ENCODE measurements around the gene AOPEP. TPM values are rescaled to one million over a fixed set of nuclear protein-coding genes. Genes with fewer than 3 reads are reported as not detected.
A peak's percentile ranks its signal among the peaks of the same experiment; 100 is the strongest.

The AOPEP gene
- total RNA-seq, 1 experiment from 2014 or later = 36.4 TPM

DNA sequence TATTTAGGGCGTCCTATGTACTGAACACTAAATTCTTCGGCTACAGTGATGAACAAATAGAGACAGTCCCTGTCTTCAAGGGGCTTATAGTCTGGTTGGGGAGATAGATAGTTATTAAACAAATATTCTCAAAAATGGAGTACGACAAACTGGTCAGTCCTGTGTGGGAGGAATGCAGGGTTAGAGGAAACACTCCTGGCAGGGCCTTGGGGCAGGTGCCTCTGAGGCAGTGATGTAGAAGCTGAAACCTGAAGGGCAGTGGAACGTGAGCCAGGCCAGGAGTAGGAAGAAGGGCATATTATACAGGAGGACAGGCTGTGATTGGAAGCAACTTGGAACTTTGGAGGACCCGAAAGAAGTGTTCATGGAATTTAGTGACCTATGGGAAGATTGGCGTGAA, 133.4 kb downstream of the AOPEP start:
- intact Hi-C loops (cut with micrococcal nuclease; ENCODE audit: unreplicated experiment) = no loop called here
- H3K27ac ChIP-seq (ENCODE audit: low read length) = peak overlapping the region; percentile 48; the same call in 1 of the 2 replicates
- ChIA-PET POLR2A (no interaction called here), CTCF (no interaction called here)
- no peak for ATAC-seq
- TF ChIP-seq TCF7L2 (IDR thresholded peaks at IDR 0.05; ENCODE audit: low read depth, low read length) (no peak), POLR2AphosphoS5 (IDR thresholded peaks at IDR 0.05; ENCODE audit: low read depth, low read length) (no peak), SIN3A (IDR thresholded peaks at IDR 0.05; ENCODE audit: borderline replicate concordance, insufficient read depth, low read depth, low read length) (no peak)
- TF ChIP-seq, protein P1, sequence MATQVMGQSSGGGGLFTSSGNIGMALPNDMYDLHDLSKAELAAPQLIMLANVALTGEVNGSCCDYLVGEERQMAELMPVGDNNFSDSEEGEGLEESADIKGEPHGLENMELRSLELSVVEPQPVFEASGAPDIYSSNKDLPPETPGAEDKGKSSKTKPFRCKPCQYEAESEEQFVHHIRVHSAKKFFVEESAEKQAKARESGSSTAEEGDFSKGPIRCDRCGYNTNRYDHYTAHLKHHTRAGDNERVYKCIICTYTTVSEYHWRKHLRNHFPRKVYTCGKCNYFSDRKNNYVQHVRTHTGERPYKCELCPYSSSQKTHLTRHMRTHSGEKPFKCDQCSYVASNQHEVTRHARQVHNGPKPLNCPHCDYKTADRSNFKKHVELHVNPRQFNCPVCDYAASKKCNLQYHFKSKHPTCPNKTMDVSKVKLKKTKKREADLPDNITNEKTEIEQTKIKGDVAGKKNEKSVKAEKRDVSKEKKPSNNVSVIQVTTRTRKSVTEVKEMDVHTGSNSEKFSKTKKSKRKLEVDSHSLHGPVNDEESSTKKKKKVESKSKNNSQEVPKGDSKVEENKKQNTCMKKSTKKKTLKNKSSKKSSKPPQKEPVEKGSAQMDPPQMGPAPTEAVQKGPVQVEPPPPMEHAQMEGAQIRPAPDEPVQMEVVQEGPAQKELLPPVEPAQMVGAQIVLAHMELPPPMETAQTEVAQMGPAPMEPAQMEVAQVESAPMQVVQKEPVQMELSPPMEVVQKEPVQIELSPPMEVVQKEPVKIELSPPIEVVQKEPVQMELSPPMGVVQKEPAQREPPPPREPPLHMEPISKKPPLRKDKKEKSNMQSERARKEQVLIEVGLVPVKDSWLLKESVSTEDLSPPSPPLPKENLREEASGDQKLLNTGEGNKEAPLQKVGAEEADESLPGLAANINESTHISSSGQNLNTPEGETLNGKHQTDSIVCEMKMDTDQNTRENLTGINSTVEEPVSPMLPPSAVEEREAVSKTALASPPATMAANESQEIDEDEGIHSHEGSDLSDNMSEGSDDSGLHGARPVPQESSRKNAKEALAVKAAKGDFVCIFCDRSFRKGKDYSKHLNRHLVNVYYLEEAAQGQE (IDR thresholded peaks at IDR 0.05; ENCODE audit: insufficient read depth in 1 of 2, low read depth in 2 of 2, low read length in 1 of 2) = no peak
- TF ChIP-seq, protein P2, sequence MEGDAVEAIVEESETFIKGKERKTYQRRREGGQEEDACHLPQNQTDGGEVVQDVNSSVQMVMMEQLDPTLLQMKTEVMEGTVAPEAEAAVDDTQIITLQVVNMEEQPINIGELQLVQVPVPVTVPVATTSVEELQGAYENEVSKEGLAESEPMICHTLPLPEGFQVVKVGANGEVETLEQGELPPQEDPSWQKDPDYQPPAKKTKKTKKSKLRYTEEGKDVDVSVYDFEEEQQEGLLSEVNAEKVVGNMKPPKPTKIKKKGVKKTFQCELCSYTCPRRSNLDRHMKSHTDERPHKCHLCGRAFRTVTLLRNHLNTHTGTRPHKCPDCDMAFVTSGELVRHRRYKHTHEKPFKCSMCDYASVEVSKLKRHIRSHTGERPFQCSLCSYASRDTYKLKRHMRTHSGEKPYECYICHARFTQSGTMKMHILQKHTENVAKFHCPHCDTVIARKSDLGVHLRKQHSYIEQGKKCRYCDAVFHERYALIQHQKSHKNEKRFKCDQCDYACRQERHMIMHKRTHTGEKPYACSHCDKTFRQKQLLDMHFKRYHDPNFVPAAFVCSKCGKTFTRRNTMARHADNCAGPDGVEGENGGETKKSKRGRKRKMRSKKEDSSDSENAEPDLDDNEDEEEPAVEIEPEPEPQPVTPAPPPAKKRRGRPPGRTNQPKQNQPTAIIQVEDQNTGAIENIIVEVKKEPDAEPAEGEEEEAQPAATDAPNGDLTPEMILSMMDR (IDR thresholded peaks at IDR 0.05) = no peak
- H3K36me3 ChIP-seq (ENCODE audit: control insufficient read depth, insufficient read depth, low read length) = no peaks in the 10 kb centered on the region
- H3K9me3 ChIP-seq (ENCODE audit: control insufficient read depth, insufficient read depth, low read depth, low read length) = no peaks in the 10 kb centered on the region
- H3K4me1 ChIP-seq (ENCODE audit: control insufficient read depth, insufficient read depth, low read length) = peaks cover 5% of the 10 kb centered on the region
- H3K4me3 ChIP-seq (ENCODE audit: low read depth in 2 of 2, low read length in 2 of 2) = no peak overlapping the region
- no peak for DNase-seq (ENCODE audit: low read depth, low spot score)
- no TSS peak for BruUV-seq (replicated peaks)
- no peaks in the 10 kb centered on the region for H3K27me3 ChIP-seq (ENCODE audit: control insufficient read depth, insufficient read depth, low read length)
- in situ Hi-C loops (cut with HindIII; ENCODE audit: low pct_unique_long_range_greater_than_20kb, low sequenced_read_pairs) = no loop called here

DNA sequence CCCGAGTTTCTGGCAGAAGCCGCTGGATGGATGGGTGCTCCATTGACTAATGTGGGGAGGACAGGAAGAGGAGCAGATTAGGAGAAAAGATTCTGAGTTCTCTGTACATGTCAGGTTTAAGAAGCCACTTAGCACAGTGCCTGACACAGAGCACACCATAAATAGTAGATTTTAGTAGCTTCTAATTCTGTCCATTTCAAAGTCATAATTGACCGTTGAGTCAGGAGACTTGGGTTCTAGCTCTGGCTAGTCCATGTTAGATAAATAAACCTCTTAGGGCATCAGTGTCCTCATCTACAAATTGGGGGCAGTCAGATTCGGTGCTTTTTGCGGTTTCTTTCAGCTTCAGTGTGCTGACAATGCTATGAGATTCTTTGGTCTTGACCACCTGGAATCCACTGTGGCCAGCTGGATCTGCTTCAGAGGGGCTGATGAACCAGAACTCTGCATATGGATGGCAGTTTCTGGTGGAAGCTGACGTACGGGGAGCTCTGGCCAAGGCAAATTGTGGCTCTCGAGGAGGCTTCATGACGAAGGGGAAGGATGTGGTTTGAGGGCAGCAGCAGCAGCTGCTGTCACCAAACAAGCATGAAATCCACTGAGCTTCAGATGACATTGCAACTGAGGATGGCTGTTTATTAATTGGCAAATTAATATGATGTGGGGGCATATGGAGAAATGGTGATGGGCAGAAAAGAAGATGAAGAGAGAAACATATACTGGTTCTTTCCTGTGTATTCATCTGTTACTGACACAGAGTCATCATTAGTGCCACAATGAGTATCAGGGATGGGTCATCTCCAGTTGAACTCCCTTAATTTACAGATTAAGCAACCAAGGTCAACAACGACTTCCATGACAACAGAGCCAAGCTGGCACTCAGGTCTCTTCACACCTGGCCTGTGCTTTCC, 134.4 kb downstream of the AOPEP start:
- Histone ChIP-seq H3K36me3 (ENCODE audit: control insufficient read depth, insufficient read depth, low read length) (no peaks in the 10 kb centered on the region), H3K4me1 (ENCODE audit: control insufficient read depth, insufficient read depth, low read length) (peaks cover 15% of the 10 kb centered on the region), H3K9me3 (ENCODE audit: control insufficient read depth, insufficient read depth, low read depth, low read length) (no peaks in the 10 kb centered on the region), H3K4me3 (ENCODE audit: low read depth in 2 of 2, low read length in 2 of 2) (no peak overlapping the region), H3K27ac (ENCODE audit: low read length) (peak overlapping the region; percentile 75), H3K27me3 (ENCODE audit: control insufficient read depth, insufficient read depth, low read length) (no peaks in the 10 kb centered on the region)
- ChIA-PET CTCF (no interaction called here), POLR2A (no interaction called here)
- intact Hi-C loops (cut with micrococcal nuclease; ENCODE audit: unreplicated experiment) (no loop called here), in situ Hi-C loops (cut with HindIII; ENCODE audit: low pct_unique_long_range_greater_than_20kb, low sequenced_read_pairs) (no loop called here)
- DNase-seq (ENCODE audit: low read depth, low spot score) (no peak), ATAC-seq (no peak)
- TF ChIP-seq, protein P1 (IDR thresholded peaks at IDR 0.05; ENCODE audit: insufficient read depth in 1 of 2, low read depth in 2 of 2, low read length in 1 of 2) = no peak
- TF ChIP-seq POLR2AphosphoS5 (IDR thresholded peaks at IDR 0.05; ENCODE audit: low read depth, low read length) (no peak), TCF7L2 (IDR thresholded peaks at IDR 0.05; ENCODE audit: low read depth, low read length) (no peak), SIN3A (IDR thresholded peaks at IDR 0.05; ENCODE audit: borderline replicate concordance, insufficient read depth, low read depth, low read length) (no peak)
- TF ChIP-seq, protein P2 (IDR thresholded peaks at IDR 0.05) = no peak
- no TSS peak for BruUV-seq (replicated peaks)

Data from Panc1 (cell line).